Astrocyte (in vitro differentiated cells and primary cell): Measurements from ENCODE around the gene PRKAG2. TPM values are rescaled to one million over a fixed set of nuclear protein-coding genes. Genes with fewer than 3 reads are reported as not detected.
A peak's percentile ranks its signal among the peaks of the same experiment; 100 is the strongest.

Experiments used
- DNase-seq: peaks from one replicate; pipeline ENCODE4 v3.0.0-alpha.2; 2010; ENCODE audit warnings: low read depth
- FAIRE-seq: peaks from 2 replicates; lab custom pipeline; 2011; peaks lifted over from hg19 to GRCh38; lab: Jason Lieb, UNC
- H2AFZ ChIP-seq: 2 replicates; pipeline ENCODE4 v1.6.0; 2012; ENCODE audit warnings: low read depth, low read length, inconsistent platforms
- H3K27ac ChIP-seq: 2 replicates; pipeline ENCODE4 v1.5.1; 2011; ENCODE audit warnings: low read depth, low read length, inconsistent platforms
- H3K27me3 ChIP-seq: 2 replicates; pipeline ENCODE4 v1.6.0; 2011; ENCODE audit warnings: low read length, inconsistent platforms; ENCODE audit not compliant: insufficient read depth
- H3K36me3 ChIP-seq: 2 replicates; pipeline ENCODE4 v1.5.1; 2011; ENCODE audit warnings: low read length, inconsistent platforms; ENCODE audit not compliant: insufficient read depth
- H3K4me1 ChIP-seq: 2 replicates; pipeline ENCODE4 v1.5.1; 2011; ENCODE audit warnings: low read length, inconsistent platforms; ENCODE audit not compliant: insufficient read depth
- H3K4me2 ChIP-seq: 2 replicates; pipeline ENCODE4 v1.6.0; 2012; ENCODE audit warnings: low read length, inconsistent platforms
- H3K4me3 ChIP-seq: 2 replicates; pipeline ENCODE4 v1.5.1; 2011; ENCODE audit warnings: low read depth, mild to moderate bottlenecking, low read length, inconsistent platforms; ENCODE audit not compliant: insufficient read depth
- H3K79me2 ChIP-seq: 2 replicates; pipeline ENCODE4 v1.6.0; 2012; ENCODE audit warnings: mild to moderate bottlenecking, low read length, inconsistent platforms; ENCODE audit not compliant: insufficient read depth
- H3K9ac ChIP-seq: 2 replicates; pipeline ENCODE4 v1.6.0; 2012; ENCODE audit warnings: mild to moderate bottlenecking, low read length, inconsistent platforms
- H3K9me3 ChIP-seq: 2 replicates; pipeline ENCODE4 v1.5.1; 2012; ENCODE audit warnings: low read depth, mild to moderate bottlenecking, low read length, inconsistent platforms; ENCODE audit not compliant: insufficient read depth
- H4K20me1 ChIP-seq: 2 replicates; pipeline ENCODE4 v1.6.0; 2012; ENCODE audit warnings: low read length, inconsistent platforms; ENCODE audit not compliant: insufficient read depth
- H3K27ac Mint-ChIP-seq: one replicate; pipeline ENCODE4 v1.8.0; 2021; ENCODE audit warnings: mild to moderate bottlenecking, mixed read lengths; ENCODE audit not compliant: unreplicated experiment
- H3K27me3 Mint-ChIP-seq: one replicate; pipeline ENCODE4 v1.8.0; 2021; ENCODE audit warnings: low read depth, mixed read lengths; ENCODE audit not compliant: unreplicated experiment
- H3K36me3 Mint-ChIP-seq: one replicate; pipeline ENCODE4 v1.8.0; 2021; ENCODE audit warnings: low read depth, mixed read lengths; ENCODE audit not compliant: unreplicated experiment
- H3K4me1 Mint-ChIP-seq: one replicate; pipeline ENCODE4 v1.8.0; 2021; ENCODE audit warnings: low read depth, mixed read lengths; ENCODE audit not compliant: unreplicated experiment
- H3K4me3 Mint-ChIP-seq: one replicate; pipeline ENCODE4 v1.8.0; 2021; ENCODE audit warnings: mild to moderate bottlenecking, moderate library complexity, mixed read lengths; ENCODE audit not compliant: unreplicated experiment
- H3K9me3 Mint-ChIP-seq: one replicate; pipeline ENCODE4 v1.8.0; 2021; ENCODE audit warnings: mild to moderate bottlenecking, mixed read lengths; ENCODE audit not compliant: unreplicated experiment
- EZH2 ChIP-seq: IDR thresholded peaks from 2 replicates; pipeline ENCODE4 v1.6.1; 2012; ENCODE audit warnings: mild to moderate bottlenecking, low read length, inconsistent platforms; ENCODE audit not compliant: insufficient read depth
- total RNA-seq: library from RNA; stranded (reverse); gene quantifications from 2 replicates; pipeline ENCODE4 v1.2.1, GENCODE V29; 2021
- TF ChIP-seq, protein P1 (sequence below): IDR thresholded peaks from 2 replicates; pipeline ENCODE4 v1.5.1; 2011; ENCODE audit warnings: low read depth, mild to moderate bottlenecking, inconsistent platforms, low read length, moderate library complexity; ENCODE audit not compliant: insufficient read depth

PRKAG2 gene
- total RNA-seq, 1 donor from 2014 or later = 40.7 TPM

DNA sequence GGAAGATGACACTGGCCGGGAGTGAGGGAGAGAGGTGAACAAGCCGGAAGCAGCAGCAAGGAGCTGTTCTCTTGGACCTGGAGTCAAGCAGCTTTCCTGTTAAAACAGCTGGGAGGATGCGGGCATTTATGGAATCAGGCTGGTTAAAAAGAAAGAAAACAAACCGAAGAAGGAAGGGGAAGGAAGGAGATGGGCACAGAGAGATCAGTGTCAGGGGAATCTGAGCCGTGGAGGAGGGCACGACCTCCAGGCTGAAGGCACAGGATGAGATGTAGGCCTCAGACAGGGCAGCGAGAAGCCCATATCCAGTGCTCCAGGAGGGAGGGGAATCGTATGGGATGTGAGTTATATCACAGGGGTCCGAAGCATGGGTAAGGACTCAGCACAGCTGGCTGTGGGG lies 251.3 kb downstream of the PRKAG2 start:
- H3K4me3 Mint-ChIP-seq = no peak overlapping the region
- Histone ChIP-seq H3K4me1 (peaks cover 24% of the 10 kb centered on the region), H3K9ac (no peak overlapping the region), H3K4me3 (no peak overlapping the region), H3K79me2 (peaks cover 100% of the 10 kb centered on the region), H3K27me3 (no peaks in the 10 kb centered on the region), H4K20me1 (peaks cover 60% of the 10 kb centered on the region), H3K4me2 (no peak overlapping the region), H3K27ac (no peak overlapping the region), H3K9me3 (no peaks in the 10 kb centered on the region), H2AFZ (no peak overlapping the region), H3K36me3 (peaks cover 3% of the 10 kb centered on the region)
- no peaks in the 10 kb centered on the region for H3K27me3 Mint-ChIP-seq
- H3K4me1 Mint-ChIP-seq = peaks cover 17% of the 10 kb centered on the region
- peaks cover 4% of the 10 kb centered on the region for H3K36me3 Mint-ChIP-seq
- FAIRE-seq (no peak), DNase-seq (no peak)
- TF ChIP-seq EZH2 = no peak
- TF ChIP-seq, protein P1, sequence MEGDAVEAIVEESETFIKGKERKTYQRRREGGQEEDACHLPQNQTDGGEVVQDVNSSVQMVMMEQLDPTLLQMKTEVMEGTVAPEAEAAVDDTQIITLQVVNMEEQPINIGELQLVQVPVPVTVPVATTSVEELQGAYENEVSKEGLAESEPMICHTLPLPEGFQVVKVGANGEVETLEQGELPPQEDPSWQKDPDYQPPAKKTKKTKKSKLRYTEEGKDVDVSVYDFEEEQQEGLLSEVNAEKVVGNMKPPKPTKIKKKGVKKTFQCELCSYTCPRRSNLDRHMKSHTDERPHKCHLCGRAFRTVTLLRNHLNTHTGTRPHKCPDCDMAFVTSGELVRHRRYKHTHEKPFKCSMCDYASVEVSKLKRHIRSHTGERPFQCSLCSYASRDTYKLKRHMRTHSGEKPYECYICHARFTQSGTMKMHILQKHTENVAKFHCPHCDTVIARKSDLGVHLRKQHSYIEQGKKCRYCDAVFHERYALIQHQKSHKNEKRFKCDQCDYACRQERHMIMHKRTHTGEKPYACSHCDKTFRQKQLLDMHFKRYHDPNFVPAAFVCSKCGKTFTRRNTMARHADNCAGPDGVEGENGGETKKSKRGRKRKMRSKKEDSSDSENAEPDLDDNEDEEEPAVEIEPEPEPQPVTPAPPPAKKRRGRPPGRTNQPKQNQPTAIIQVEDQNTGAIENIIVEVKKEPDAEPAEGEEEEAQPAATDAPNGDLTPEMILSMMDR = no peak
- no peaks in the 10 kb centered on the region for H3K9me3 Mint-ChIP-seq
- H3K27ac Mint-ChIP-seq = no peak overlapping the region

DNA sequence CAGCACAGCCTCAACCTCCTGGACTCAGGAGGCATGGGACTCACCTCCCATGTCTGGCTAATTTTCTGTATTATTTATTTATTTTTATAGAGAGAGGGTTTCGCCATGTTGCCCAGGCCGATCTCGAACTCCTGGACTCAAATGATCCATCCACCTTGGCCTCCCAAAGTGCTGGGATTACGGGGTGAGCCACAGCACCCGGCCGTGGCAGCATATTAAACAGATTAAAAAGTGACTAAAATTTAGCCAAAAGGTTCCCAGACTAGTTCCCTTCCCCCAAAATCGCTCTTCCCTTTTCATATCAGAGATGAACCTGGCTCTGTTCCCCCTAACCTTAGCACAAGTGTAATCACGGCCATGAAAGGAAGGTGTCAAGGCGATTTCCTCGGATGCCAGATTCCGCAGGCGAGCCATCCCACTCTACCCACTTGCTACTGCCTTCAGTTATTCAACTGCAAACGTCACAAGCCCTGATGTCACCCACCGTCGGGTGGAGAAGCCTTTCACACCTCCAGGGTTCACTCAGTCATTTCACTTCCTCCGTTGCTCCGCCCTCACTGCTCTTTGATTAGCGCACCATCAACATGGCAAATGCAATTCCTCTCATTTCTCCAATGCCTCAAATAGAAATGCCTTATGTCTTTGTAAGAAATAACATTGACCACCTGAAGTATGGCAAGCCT lies 252.5 kb downstream of the PRKAG2 start:
- H3K4me2 ChIP-seq = peak overlapping the region; percentile 45
- no peak overlapping the region for H3K4me3 ChIP-seq
- H3K27me3 Mint-ChIP-seq = no peaks in the 10 kb centered on the region
- H3K36me3 ChIP-seq = peaks cover 3% of the 10 kb centered on the region
- no peak for DNase-seq
- H3K4me3 Mint-ChIP-seq = no peak overlapping the region
- no peaks in the 10 kb centered on the region for H3K9me3 ChIP-seq
- peak overlapping the region; percentile 35 for H3K27ac ChIP-seq
- peaks cover 9% of the 10 kb centered on the region for H3K4me1 Mint-ChIP-seq
- H3K9me3 Mint-ChIP-seq = no peaks in the 10 kb centered on the region
- peaks cover 22% of the 10 kb centered on the region for H3K4me1 ChIP-seq
- TF ChIP-seq, protein P1 = no peak
- no peak for TF ChIP-seq EZH2
- no peaks in the 10 kb centered on the region for H3K27me3 ChIP-seq
- peaks cover 51% of the 10 kb centered on the region for H4K20me1 ChIP-seq
- no peak overlapping the region for H2AFZ ChIP-seq
- H3K9ac ChIP-seq = no peak overlapping the region
- peaks cover 6% of the 10 kb centered on the region for H3K36me3 Mint-ChIP-seq
- FAIRE-seq = no peak
- H3K27ac Mint-ChIP-seq = no peak overlapping the region
- peaks cover 96% of the 10 kb centered on the region for H3K79me2 ChIP-seq

DNA sequence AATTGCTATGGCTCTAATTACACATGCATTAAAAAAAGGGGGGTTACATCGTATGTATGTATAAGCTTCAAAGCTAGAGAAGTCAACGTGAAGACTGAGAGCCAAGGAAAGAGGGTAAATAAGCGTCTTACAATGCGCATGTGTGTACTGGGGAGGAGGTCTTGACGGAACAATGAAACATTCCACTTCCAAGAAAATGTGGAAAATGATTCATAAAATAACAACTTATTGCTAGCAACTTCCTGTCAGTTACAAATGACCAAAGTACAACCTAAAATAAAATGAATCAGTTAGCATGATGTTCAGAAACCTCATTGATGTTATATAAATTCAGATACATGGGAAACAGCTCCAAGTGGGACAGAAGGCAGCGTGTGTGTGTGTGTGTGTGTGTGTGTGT lies 253.1 kb downstream of the PRKAG2 start:
- Histone ChIP-seq H3K9ac (no peak overlapping the region), H3K79me2 (peaks cover 96% of the 10 kb centered on the region), H3K27me3 (no peaks in the 10 kb centered on the region), H3K27ac (peak overlapping the region; percentile 35), H4K20me1 (peaks cover 51% of the 10 kb centered on the region), H3K4me2 (peak overlapping the region; percentile 45), H3K9me3 (no peaks in the 10 kb centered on the region), H3K36me3 (peaks cover 3% of the 10 kb centered on the region), H3K4me1 (peaks cover 17% of the 10 kb centered on the region), H3K4me3 (no peak overlapping the region), H2AFZ (no peak overlapping the region)
- DNase-seq = peak; percentile 90
- H3K9me3 Mint-ChIP-seq = no peaks in the 10 kb centered on the region
- H3K36me3 Mint-ChIP-seq = peaks cover 6% of the 10 kb centered on the region
- H3K4me1 Mint-ChIP-seq = peaks cover 8% of the 10 kb centered on the region
- TF ChIP-seq, protein P1 = no peak
- no peak for TF ChIP-seq EZH2
- no peak for FAIRE-seq
- H3K4me3 Mint-ChIP-seq = no peak overlapping the region
- no peak overlapping the region for H3K27ac Mint-ChIP-seq
- no peaks in the 10 kb centered on the region for H3K27me3 Mint-ChIP-seq
